Subcutaneous abdominal adipose tissue (tissue), 5 donors: ENCODE data around the gene NHLRC4.
A peak's percentile ranks its signal among the peaks of the same experiment; 100 is the strongest.

ENCODE experiments used
- H3K27ac ChIP-seq: one replicate; pipeline ENCODE4 v1.7.0; 2013; ENCODE audit warnings: low read depth, mild to moderate bottlenecking, inconsistent platforms, low read length, moderate library complexity
- H3K27me3 ChIP-seq, 5 donors: one replicate each; pipeline ENCODE4 v1.7.0; 2013; ENCODE audit warnings: low read length in 5 of 5, inconsistent platforms in 1 of 5; ENCODE audit not compliant: control insufficient read depth in 5 of 5, insufficient read depth in 4 of 5
- H3K36me3 ChIP-seq, 5 donors: one replicate each; pipeline ENCODE4 v1.7.0; 2013; ENCODE audit warnings: low read length in 5 of 5; ENCODE audit not compliant: control insufficient read depth in 5 of 5, insufficient read depth in 5 of 5
- H3K4me1 ChIP-seq, 5 donors: one replicate each; pipeline ENCODE4 v1.7.0; 2013; ENCODE audit warnings: low read length in 5 of 5, mild to moderate bottlenecking in 3 of 5, moderate library complexity in 1 of 5; ENCODE audit not compliant: control insufficient read depth in 5 of 5, insufficient read depth in 5 of 5
- H3K4me3 ChIP-seq, 5 donors: one replicate each; pipeline ENCODE4 v1.7.0; 2013; ENCODE audit warnings: low read length in 5 of 5, low read depth in 1 of 5
- H3K9ac ChIP-seq, 5 donors: one replicate each; pipeline ENCODE4 v1.7.0; 2013; ENCODE audit warnings: low read length in 5 of 5, mild to moderate bottlenecking in 4 of 5, moderate library complexity in 3 of 5
- H3K9me3 ChIP-seq, 5 donors: one replicate each; pipeline ENCODE4 v1.7.0; 2013; ENCODE audit warnings: low read length in 5 of 5; ENCODE audit not compliant: control insufficient read depth in 5 of 5
- donor health status: healthy.
- donor health status: healthy.
- donor health status: healthy.
- donor health status: healthy.
- donor health status: healthy.

The NHLRC4 gene

DNA sequence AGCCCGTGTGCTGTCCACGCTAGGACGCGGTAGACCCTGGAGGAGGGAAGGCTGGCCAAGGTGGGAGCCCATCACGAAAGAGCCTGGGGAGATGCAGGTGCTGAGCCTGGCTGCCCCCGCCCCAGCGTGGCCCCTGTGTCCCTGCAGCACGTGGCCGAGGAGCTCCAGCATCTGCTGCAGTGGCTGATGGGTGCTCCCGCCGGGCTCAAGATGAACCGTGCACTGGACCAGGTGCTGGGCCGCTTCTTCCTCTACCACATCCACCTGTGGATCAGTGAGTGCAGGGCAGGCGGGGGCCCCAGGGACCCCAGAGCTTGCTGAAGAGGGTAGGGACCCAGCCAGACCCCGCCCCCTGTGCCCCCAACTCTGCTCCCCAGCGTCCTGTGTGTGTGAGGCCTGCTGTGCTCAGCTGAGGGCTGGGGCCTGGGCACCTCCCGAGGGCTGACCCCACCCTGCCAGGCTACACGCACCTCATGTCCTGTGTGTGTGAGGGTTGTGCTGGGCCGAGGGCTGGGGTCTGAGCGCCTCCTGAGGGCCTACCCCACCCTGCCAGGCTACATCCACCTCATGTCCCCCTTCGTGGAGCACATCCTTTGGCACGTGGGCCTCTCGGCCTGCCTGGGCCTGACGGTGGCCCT, 11.5 kb downstream of the NHLRC4 start:
- Histone ChIP-seq H3K9ac (no peak overlapping the region), H3K9me3 (no peaks in the 10 kb centered on the region), H3K27me3 (no peaks in the 10 kb centered on the region), H3K4me3 (no peak overlapping the region), H3K27ac (no peak overlapping the region), H3K4me1 (peaks cover 0 to 4% (median 0%) of the 10 kb centered on the region in 5 donors), H3K36me3 (peaks cover 0 to 53% (median 29%) of the 10 kb centered on the region in 5 donors)

DNA sequence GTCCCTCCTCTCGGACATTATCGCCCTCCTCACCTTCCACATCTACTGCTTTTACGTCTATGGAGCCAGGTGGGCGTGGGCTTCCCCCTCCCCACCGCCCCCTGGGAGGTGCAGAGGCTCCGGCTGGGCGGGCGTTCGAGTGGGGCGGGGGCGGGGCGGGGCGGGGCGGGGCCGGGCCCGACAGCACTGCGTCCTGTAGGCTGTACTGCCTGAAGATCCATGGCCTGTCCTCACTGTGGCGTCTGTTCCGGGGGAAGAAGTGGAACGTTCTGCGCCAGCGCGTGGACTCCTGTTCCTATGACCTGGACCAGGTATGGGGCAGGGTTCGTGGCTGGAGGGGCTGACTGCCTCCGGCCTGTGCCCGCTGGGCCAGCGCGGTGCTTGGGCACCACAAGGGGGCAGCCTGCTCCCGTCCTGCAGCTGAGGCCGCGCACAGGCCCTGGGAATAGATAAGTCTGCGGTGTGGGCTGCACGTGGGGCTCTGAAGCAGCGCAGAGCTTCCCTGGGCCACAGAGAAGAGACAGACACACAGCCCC, 12.1 kb downstream of the NHLRC4 start:
- Histone ChIP-seq H3K36me3 (peaks cover 0 to 48% (median 28%) of the 10 kb centered on the region in 5 donors), H3K9ac (no peak overlapping the region), H3K27me3 (no peaks in the 10 kb centered on the region), H3K4me3 (peak overlapping the region in 2 of 5 donors; percentile 44 to 59), H3K9me3 (no peaks in the 10 kb centered on the region), H3K27ac (no peak overlapping the region), H3K4me1 (peaks cover 0 to 6% (median 0%) of the 10 kb centered on the region in 5 donors)

DNA sequence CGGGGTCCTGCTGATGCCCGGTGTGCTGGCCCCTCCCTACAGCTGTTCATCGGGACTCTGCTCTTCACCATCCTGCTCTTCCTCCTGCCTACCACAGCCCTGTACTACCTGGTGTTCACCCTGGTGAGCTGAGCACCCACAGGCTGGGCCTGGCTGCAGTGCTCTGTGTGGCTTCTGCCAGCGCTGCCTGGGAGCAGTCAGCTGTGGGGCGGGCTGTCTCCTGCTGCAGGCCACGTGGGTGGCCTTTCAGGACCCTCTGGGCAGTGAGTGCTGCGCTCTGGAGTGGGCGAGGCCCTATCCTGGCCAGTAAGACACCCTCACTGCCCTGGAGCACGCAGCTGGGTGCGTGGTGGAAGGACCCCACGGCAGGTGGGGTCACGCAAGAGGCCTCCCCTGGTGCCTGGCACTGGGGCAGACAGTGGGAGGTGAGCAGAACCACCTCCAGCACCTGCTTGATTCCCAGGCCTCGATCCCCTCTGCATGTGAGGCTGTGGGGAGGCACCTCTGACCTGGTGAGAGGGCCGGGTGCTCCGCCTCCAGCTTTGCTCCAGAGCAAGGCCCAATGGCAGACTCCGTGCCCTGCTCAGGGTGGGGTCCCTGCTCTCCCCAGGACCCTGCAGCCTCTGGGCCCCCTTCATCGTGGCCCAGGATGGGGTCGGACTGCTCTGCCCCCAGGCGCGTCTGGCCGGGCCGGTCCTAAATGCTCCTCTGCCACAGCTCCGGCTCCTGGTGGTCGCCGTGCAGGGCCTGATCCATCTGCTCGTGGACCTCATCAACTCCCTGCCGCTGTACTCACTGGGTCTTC, 13.5 kb downstream of the NHLRC4 start:
- no peaks in the 10 kb centered on the region for H3K27me3 ChIP-seq
- H3K36me3 ChIP-seq: peaks cover 0 to 34% (median 14%) of the 10 kb centered on the region in 5 donors
- no peak overlapping the region for H3K4me3 ChIP-seq
- H3K9ac ChIP-seq: no peak overlapping the region
- no peak overlapping the region for H3K27ac ChIP-seq
- H3K4me1 ChIP-seq: peaks cover 0 to 6% (median 0%) of the 10 kb centered on the region in 5 donors
- H3K9me3 ChIP-seq: no peaks in the 10 kb centered on the region

DNA sequence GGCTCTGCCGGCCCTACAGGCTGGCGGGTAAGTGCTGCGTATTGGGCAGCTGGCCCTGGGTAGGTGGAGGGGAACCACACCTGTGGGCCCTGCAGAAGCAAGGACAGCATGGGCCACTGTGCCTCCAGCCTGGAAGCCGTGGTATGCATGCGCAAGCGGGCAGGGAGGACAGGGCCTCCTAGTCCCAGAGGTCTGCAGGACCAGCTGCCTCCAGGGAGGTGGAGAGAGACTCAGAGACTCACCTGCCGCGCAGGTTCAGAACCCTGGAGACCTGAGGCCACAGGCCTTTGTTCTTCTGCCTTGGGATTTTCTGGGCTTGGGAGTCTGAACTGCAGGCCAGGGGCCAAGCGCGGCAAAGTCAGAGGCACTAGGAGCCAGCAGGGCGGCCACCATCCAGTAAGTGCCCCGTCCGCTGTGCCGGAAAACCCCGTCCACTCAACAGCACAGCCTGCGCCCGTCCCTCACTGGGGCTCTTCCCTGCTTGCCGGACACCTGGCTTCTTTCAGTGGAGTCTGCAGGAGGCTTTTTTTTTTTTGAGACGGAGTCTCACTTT, 14.2 kb downstream of the NHLRC4 start:
- Histone ChIP-seq H3K36me3 (peaks cover 0 to 27% (median 7%) of the 10 kb centered on the region in 5 donors), H3K9me3 (no peaks in the 10 kb centered on the region)

DNA sequence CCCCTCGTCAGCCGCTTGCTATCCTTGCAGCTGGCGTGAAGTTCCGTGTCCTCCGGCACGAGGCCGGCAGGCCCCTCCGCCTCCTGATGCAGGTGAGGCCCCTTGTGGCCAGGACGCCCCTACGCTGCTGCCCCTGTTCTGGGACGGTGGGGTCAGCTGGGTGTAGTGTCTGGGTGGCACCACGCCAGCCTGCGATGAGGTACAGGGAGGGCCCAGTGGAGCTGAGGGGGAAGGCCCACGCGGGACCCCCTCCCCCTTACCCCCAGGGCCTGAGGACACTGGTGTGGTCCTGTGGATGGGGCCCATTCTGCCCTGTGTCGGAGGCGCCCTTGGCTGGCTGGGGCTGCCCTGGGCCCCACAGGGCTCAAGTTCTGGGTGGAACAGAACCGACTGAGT, 15.4 kb downstream of the NHLRC4 start:
- Histone ChIP-seq H3K9me3 (no peaks in the 10 kb centered on the region), H3K4me1 (peaks cover 1 to 24% (median 9%) of the 10 kb centered on the region in 5 donors), H3K27ac (no peak overlapping the region), H3K27me3 (peaks cover 0 to 2% (median 0%) of the 10 kb centered on the region in 5 donors), H3K36me3 (peaks cover 0 to 21% (median 6%) of the 10 kb centered on the region in 5 donors), H3K4me3 (no peak overlapping the region), H3K9ac (no peak overlapping the region)

More for the DNA sequence above, 14.2 kb downstream of the NHLRC4 start:
- H3K27ac ChIP-seq: no peak overlapping the region
- H3K4me1 ChIP-seq: peaks cover 0 to 12% (median 0%) of the 10 kb centered on the region in 5 donors
- no peak overlapping the region for H3K4me3 ChIP-seq
- H3K27me3 ChIP-seq: peaks cover 0 to 2% (median 0%) of the 10 kb centered on the region in 5 donors
- no peak overlapping the region for H3K9ac ChIP-seq

GRCh38 chr16:582614-583331, 16.0 kb downstream of the NHLRC4 start:
- Histone ChIP-seq H3K36me3 (peaks cover 0 to 21% (median 6%) of the 10 kb centered on the region in 5 donors), H3K9ac (no peak overlapping the region), H3K27me3 (peaks cover 0 to 2% (median 0%) of the 10 kb centered on the region in 5 donors), H3K4me1 (peaks cover 3 to 29% (median 14%) of the 10 kb centered on the region in 5 donors), H3K9me3 (no peaks in the 10 kb centered on the region), H3K4me3 (no peak overlapping the region), H3K27ac (no peak overlapping the region)

- H3K9me3 ChIP-seq: no peaks in the 10 kb centered on the region
- no peak overlapping the region for H3K27ac ChIP-seq
- no peak overlapping the region for H3K9ac ChIP-seq
- peaks cover 5 to 36% (median 21%) of the 10 kb centered on the region in 5 donors for H3K4me1 ChIP-seq
- peaks cover 0 to 21% (median 6%) of the 10 kb centered on the region in 5 donors for H3K36me3 ChIP-seq
- no peak overlapping the region for H3K4me3 ChIP-seq
- H3K27me3 ChIP-seq: peaks cover 0 to 2% (median 0%) of the 10 kb centered on the region in 5 donors
These were observed 16.6 kb downstream of the NHLRC4 start for GRCh38 chr16:583470-583814.

DNA sequence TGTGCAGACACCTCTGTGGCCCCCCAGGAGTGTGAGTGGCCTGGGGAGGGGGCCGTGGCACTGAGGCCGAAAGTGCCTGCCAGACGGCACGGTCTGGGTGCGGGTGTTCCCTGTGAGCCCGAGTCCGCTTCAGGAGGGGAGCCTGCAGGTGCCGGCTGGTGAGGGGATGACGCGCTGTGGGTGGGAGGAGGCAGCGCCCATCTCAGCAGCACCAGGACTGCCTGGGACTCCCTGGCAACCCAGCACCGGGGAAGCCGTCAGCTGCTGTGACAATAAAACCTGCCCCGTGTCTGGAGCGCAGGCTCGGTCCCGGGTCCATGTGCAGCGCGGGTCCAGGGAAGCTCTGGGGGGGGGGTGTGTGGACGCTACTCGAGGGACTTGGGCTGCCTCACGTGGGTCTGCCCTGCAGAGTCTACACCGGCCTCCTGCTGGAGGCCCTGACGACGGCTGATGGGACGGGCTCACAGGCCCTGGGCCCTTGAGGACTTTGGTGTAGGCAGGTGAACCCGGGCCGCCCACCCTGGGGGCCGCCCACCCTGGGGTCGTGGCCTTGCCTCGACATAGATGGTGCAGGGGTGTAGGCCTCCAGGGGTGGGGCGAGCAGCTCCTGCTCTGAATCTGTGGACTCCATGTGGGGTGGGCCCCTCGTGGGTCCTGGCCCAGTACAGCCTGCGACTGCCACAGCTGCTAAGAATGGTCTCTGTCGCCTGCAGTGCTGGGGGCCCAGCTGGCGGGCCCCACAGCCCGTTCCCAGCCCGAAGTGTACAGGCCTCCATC, 17.2 kb downstream of the NHLRC4 start:
- H3K27ac ChIP-seq: no peak overlapping the region

DNA sequence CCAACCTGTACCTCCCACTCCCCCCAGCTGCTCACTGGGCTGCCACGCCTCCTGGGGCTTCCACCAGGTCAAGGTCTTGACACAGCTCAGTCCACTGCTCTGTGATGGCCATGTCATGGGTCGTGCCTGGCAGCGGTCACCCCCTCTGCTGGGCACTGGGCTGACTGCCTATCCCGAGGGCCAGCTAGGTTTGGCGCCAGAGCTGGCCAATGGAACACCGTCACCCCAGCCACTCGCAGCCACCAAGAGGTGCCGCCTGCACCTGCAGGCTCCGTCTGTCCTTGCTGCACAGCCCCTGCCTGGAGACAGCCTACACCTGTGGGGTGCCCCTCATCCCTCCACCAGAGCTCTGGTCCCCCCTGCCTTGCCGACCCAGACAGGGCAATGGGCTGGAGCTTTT, 18.5 kb downstream of the NHLRC4 start:
- H3K27ac ChIP-seq: no peak overlapping the region

More for the DNA sequence above, 17.2 kb downstream of the NHLRC4 start:
- H3K9ac ChIP-seq: no peak overlapping the region
- H3K4me1 ChIP-seq: peaks cover 5 to 39% (median 24%) of the 10 kb centered on the region in 5 donors
- H3K27me3 ChIP-seq: peaks cover 0 to 2% (median 0%) of the 10 kb centered on the region in 5 donors
- H3K36me3 ChIP-seq: peaks cover 0 to 21% (median 6%) of the 10 kb centered on the region in 5 donors
- no peaks in the 10 kb centered on the region for H3K9me3 ChIP-seq
- no peak overlapping the region for H3K4me3 ChIP-seq

More for the DNA sequence above, 18.5 kb downstream of the NHLRC4 start:
- peaks cover 5 to 40% (median 24%) of the 10 kb centered on the region in 5 donors for H3K4me1 ChIP-seq
- H3K4me3 ChIP-seq: no peak overlapping the region
- H3K9me3 ChIP-seq: no peaks in the 10 kb centered on the region
- peaks cover 0 to 2% (median 0%) of the 10 kb centered on the region in 5 donors for H3K27me3 ChIP-seq
- H3K36me3 ChIP-seq: peaks cover 0 to 15% (median 6%) of the 10 kb centered on the region in 5 donors
- no peak overlapping the region for H3K9ac ChIP-seq
